D341Med (cell line): Measurements from ENCODE around the gene LRRFIP2.
"Not testable (repeated sequence)": the region's sequence is repeated elsewhere in the genome, so short reads cannot be mapped to it uniquely, and the experiment has no call there.

Experiments used
- DNase-seq: peaks from one replicate; pipeline ENCODE4 v3.0.0; 2012; ENCODE audit warnings: low spot score

LRRFIP2 gene

GRCh38 chr3:37183976-37184375 is 9.6 kb upstream of the LRRFIP2 start:
- no peak for DNase-seq

- DNase-seq = no peak
Measured at GRCh38 chr3:37183375-37183831, 9.0 kb upstream of the LRRFIP2 start.

- DNase-seq = no peak
Measured at GRCh38 chr3:37182816-37183215, 8.4 kb upstream of the LRRFIP2 start.

GRCh38 chr3:37181756-37182155 is 7.4 kb upstream of the LRRFIP2 start:
- DNase-seq = no peak

- no peak for DNase-seq
Measured at GRCh38 chr3:37179144-37179967, 5.0 kb upstream of the LRRFIP2 start.

GRCh38 chr3:37173806-37174205 is 576 bp downstream of the LRRFIP2 start:
- DNase-seq = no peak

- DNase-seq = no peak
Measured at GRCh38 chr3:37171144-37171543, 3.2 kb downstream of the LRRFIP2 start.

- DNase-seq = no peak
Measured at GRCh38 chr3:37170513-37170912, 3.9 kb downstream of the LRRFIP2 start.

GRCh38 chr3:37170060-37170459 is 4.3 kb downstream of the LRRFIP2 start:
- DNase-seq = no peak

- DNase-seq = no peak
Measured at GRCh38 chr3:37168896-37169295, 5.5 kb downstream of the LRRFIP2 start.

GRCh38 chr3:37163262-37164015 is 10.9 kb downstream of the LRRFIP2 start:
- no peak for DNase-seq

GRCh38 chr3:37162501-37163245 is 11.7 kb downstream of the LRRFIP2 start:
- no peak for DNase-seq

GRCh38 chr3:37161351-37161750 is 13.0 kb downstream of the LRRFIP2 start:
- no peak for DNase-seq

- no peak for DNase-seq
Measured at GRCh38 chr3:37155782-37156181, 18.6 kb downstream of the LRRFIP2 start.

- DNase-seq = no peak
Measured at GRCh38 chr3:37154668-37155314, 19.6 kb downstream of the LRRFIP2 start.

GRCh38 chr3:37150621-37151020 is 23.8 kb downstream of the LRRFIP2 start:
- DNase-seq = no peak

GRCh38 chr3:37149257-37149656 is 25.1 kb downstream of the LRRFIP2 start:
- DNase-seq = no peak

GRCh38 chr3:37148208-37148607 is 26.2 kb downstream of the LRRFIP2 start:
- DNase-seq = no peak

GRCh38 chr3:37147666-37148065 is 26.7 kb downstream of the LRRFIP2 start:
- no peak for DNase-seq

GRCh38 chr3:37146927-37147326 is 27.5 kb downstream of the LRRFIP2 start:
- DNase-seq = not testable (repeated sequence)

- DNase-seq = no peak
Measured at GRCh38 chr3:37145611-37146010, 28.8 kb downstream of the LRRFIP2 start.

- no peak for DNase-seq
Measured at GRCh38 chr3:37144806-37145205, 29.6 kb downstream of the LRRFIP2 start.
